T-helper 2 cell treated with Interferon-gamma antibody and Interleukin-4, amounts not matched to agents 5 μg/mL and 100 μg/mL, for 36 hours (primary cell): Measurements from ENCODE around the gene SLC19A1.

Source experiments
- DNase-seq: peaks from one replicate; pipeline ENCODE4 v3.0.0; 2021; ENCODE audit warnings: low spot score
- H3K27ac Mint-ChIP-seq: one replicate; pipeline ENCODE4 v1.8.0; 2021; ENCODE audit warnings: mild to moderate bottlenecking, mixed read lengths
- H3K27me3 Mint-ChIP-seq: one replicate; pipeline ENCODE4 v1.8.0; 2021; ENCODE audit warnings: low read depth, mixed read lengths
- H3K36me3 Mint-ChIP-seq: one replicate; pipeline ENCODE4 v1.8.0; 2021; ENCODE audit warnings: low read depth, mixed read lengths
- H3K4me1 Mint-ChIP-seq: one replicate; pipeline ENCODE4 v1.8.0; 2021; ENCODE audit warnings: low read depth, mixed read lengths
- H3K4me3 Mint-ChIP-seq: one replicate; pipeline ENCODE4 v1.8.0; 2022; ENCODE audit warnings: mild to moderate bottlenecking, moderate library complexity, mixed read lengths
- H3K9me3 Mint-ChIP-seq: one replicate; pipeline ENCODE4 v1.8.0; 2021; ENCODE audit warnings: mixed read lengths

The SLC19A1 gene

DNA sequence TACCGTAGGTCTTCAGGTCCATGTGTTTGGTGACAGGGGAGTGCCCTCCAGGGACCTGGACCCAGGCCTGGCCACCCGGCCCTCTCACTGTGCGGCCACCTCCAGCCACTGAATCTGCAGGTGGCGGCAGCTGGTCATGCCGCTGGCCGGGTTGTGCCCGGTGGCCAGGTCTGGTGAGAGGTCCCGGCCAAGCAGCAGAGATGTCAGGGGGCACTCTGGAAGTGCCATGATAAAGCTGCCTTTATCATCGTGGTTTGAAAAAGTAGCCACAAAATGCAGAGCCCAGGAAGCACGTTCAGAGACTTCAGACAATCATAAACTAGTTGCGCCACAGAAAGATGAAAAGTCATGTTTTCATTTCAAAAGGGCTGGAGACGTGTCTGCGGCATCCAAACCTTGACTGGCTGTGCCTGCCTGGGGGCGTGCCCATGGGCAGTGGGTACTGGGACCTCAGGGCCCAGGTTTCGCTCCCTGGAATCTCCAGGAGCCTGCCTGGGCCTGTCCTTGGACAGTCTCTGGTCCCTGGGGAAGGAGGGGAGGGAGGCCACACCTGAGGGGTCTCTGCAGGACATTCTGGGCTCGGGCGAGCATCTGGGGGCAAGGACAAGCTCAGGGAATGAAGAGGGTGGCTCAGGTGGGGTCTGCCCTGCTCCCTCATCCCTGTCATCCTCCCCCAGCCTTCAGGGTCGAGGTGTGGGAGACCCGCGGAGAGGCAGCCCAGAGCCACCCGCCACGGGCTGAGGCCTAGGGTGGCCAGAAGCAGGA, 92.4 kb downstream of the SLC19A1 start:
- H3K27me3 Mint-ChIP-seq = peaks cover 9% of the 10 kb centered on the region
- no peak overlapping the region for H3K27ac Mint-ChIP-seq
- H3K4me1 Mint-ChIP-seq = peaks cover 2% of the 10 kb centered on the region
- no peaks in the 10 kb centered on the region for H3K36me3 Mint-ChIP-seq
- no peak for DNase-seq
- peaks cover 14% of the 10 kb centered on the region for H3K9me3 Mint-ChIP-seq
- no peak overlapping the region for H3K4me3 Mint-ChIP-seq

DNA sequence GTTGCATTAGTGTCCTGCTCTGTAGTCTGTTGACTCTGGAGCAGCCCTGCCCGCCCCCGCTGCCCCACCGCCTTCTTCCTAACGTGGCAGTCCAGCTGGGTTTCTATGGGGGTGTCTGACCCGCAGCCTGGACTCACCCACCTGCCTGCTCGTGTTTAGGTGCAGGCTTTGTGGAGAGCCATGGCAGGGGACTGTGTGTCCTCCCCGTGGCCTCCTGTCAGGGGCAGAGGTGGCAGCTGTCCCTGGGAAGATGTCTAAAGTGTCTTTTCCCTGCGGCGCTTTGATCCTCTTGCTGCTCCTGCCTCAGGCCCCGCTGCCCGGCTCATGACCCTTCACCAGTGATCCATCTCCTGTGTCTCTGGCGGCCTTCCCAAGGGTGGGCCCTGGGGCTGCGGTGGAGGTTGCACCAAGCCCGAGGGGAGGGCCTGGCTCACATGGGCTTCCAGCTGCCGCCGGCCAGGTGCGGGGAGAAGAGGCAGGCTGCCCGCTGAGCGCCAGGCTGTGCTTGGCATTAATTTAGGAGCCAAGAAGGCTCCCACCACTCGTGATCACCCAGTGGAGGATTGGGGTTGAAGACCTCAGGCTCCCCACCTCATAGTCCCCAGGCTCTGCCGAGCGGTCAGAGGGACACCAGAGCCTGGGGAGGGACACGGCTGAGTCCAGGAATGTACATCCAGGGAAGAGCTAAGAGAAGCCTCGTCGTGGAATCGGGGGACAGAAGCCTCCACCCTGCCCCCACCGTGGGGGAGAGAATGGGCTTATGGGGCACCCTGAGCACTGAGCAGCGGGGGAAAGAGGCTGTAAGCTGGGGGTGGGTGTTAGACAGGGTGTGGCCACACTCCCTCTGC, 93.2 kb downstream of the SLC19A1 start:
- Mint-ChIP-seq H3K27ac (no peak overlapping the region), H3K36me3 (no peaks in the 10 kb centered on the region), H3K27me3 (peaks cover 9% of the 10 kb centered on the region), H3K4me3 (no peak overlapping the region), H3K9me3 (peaks cover 14% of the 10 kb centered on the region), H3K4me1 (peaks cover 2% of the 10 kb centered on the region)
- DNase-seq = no peak

DNA sequence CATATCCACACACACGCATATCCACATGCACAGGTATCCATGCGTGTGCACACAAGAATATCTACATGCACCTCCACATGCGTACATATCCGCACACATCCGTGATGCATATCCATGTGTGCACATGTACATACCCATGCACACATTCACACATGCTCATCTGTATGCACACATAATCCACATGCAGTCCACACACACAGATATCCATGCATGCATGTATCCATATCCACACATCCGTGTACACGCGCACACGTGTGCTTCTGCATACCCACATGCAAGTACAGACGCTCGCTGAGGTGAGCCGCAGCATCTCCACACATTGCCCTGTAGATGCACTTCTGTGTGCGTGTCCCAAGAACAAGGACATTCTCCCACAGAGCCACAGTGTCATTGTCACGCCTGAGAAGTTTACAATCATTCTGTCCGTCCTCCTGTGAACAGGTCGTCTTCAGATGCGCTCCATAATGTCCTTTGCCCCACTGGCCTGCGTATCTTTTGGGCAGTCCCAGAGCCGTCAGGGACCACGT, 93.9 kb downstream of the SLC19A1 start:
- Mint-ChIP-seq H3K4me3 (no peak overlapping the region), H3K27me3 (peaks cover 9% of the 10 kb centered on the region), H3K9me3 (peaks cover 13% of the 10 kb centered on the region), H3K27ac (no peak overlapping the region), H3K36me3 (no peaks in the 10 kb centered on the region), H3K4me1 (peaks cover 2% of the 10 kb centered on the region)
- no peak for DNase-seq
